GM21390 (cell line): ENCODE measurements around the gene SORBS2.

Source experiments
- ATAC-seq: cut with Tn5 transposase; IDR thresholded peaks from one replicate; pipeline ENCODE4 v1.9.1; 2021; ENCODE audit not compliant: unreplicated experiment

Gene SORBS2

GRCh38 chr4:185740471-185740873, 71.5 kb downstream of the SORBS2 start:
- ATAC-seq, result no peak

DNA sequence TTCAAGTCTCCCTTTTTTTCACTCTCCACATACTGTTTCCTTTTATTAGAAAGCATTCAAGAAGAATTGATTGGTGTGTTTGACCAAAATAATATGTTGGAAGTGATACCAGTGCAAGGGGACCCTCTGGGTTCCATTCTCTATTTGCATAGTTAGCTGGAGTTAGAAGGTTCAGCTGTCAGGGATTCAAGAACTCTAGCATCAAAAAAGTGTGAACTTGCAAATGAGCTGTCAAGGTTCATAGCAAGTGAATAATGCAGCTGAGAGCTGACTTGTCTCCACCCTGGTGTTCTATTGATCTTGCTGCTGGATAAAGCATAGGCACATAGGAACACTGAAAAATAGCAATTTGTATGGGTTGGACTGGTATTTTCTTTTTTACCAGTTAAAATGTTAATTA, 73.2 kb downstream of the SORBS2 start:
- ATAC-seq, result no peak

GRCh38 chr4:185738038-185738552, 73.9 kb downstream of the SORBS2 start:
- no peak for ATAC-seq

- ATAC-seq, result no peak
Observed at GRCh38 chr4:185737489-185738037, 74.4 kb downstream of the SORBS2 start.

DNA sequence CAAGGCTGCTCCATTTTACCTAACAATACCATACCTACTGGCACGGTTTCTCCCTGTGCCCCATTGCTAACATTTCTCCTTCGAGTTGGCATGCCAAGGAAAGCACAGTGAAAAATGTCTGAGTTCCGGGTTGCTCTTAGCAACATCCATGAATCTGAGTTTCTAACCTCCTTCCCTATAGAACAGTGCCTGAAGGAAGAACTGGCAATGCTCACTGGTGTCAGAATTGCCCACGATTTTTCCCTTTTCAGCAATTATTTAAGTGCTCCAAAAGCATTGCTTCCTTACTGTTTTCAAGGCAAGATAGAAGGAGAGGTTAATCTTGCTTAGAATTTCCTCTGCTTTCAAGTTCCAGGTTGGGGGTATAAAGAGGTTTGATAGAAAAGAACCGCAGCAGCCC, 75.1 kb downstream of the SORBS2 start:
- ATAC-seq, result no peak

- ATAC-seq, result no peak
Observed at GRCh38 chr4:185735866-185736400, 76.1 kb downstream of the SORBS2 start.

GRCh38 chr4:185734930-185735329, 77.1 kb downstream of the SORBS2 start:
- ATAC-seq, result no peak

DNA sequence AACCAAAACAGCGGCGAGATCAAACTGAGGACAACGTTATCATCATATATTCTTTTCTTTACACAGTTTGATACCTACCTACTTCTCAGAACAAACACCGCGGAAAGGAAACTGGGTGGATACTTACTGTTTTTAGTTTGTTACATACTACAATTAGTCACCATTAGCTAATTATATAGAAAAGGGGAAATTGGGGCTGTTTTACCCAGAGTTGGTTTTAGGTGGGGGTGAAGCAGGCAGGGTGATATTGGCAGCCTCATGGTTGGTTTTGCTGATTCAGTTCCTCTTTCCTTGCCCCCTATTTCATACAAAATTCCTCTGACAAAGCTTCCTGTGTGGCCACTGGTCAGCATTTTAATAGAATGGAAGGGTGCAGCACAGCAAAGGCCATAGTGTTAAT, 77.8 kb downstream of the SORBS2 start:
- ATAC-seq, result peak; percentile 60

- ATAC-seq, result peak; percentile 70
Observed at GRCh38 chr4:185730849-185731608, 81.0 kb downstream of the SORBS2 start.

DNA sequence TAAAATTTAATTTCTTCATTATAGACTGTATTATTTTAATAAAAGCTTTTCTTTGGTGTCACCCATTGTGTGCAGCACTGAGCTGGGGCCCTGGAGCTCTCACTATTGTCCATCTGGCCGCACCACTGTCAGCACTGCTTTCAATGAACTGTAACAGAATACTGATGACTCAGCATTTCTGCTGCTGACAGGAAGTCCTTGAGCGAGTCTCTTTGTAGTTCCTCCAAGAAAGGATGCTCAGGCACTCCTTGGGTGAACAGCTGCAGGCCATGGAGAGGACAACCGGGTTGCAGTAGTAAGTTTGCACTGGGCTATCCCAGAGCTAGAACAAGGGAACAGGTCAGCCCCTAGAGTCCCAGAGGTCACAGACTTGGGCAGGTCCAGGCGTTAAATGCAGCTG, 81.6 kb downstream of the SORBS2 start:
- peak; percentile 44 for ATAC-seq

DNA sequence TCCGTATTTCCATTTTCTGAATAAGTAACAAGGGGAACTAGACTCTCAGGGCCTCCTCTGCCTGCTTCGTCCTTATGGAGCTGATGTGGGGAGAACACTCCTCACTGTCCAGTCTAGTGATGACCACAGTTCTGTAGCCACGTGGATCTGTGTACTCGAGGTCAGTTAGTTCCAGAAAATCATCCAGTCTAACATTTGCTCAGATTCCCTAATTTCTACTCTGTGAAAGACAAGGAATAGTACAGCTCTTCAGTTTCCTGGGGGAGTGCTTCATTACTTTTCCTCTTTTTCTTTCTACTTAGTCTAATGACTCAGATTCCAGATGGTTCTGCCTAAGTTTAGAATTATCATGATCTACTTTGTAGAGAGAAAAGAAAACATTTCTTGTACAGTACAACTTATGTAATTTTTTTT, 82.6 kb downstream of the SORBS2 start:
- ATAC-seq, result no peak

GRCh38 chr4:185728893-185729292, 83.1 kb downstream of the SORBS2 start:
- ATAC-seq, result no peak

DNA sequence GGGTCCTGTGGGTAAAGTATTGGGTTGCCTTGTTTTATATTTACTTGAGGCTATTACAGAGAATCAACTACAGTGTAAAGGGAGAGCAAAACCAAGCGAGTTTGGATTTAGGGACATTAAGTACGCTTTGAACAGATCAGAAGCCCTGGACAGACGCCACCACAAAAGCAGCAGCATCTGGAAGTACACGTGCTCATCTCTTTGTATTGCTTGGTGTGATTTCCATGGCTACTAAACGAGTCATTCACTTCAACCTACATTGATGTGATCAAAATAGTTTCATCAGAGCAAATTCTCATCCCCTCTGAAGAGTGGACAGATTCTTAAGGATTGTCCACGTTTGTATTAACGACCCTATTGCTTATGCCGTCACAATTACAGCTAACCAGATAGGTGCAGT, 85.1 kb downstream of the SORBS2 start:
- ATAC-seq, result no peak

GRCh38 chr4:185723631-185724260, 88.2 kb downstream of the SORBS2 start:
- ATAC-seq, result no peak

GRCh38 chr4:185722029-185722316, 90.0 kb downstream of the SORBS2 start:
- no peak for ATAC-seq

DNA sequence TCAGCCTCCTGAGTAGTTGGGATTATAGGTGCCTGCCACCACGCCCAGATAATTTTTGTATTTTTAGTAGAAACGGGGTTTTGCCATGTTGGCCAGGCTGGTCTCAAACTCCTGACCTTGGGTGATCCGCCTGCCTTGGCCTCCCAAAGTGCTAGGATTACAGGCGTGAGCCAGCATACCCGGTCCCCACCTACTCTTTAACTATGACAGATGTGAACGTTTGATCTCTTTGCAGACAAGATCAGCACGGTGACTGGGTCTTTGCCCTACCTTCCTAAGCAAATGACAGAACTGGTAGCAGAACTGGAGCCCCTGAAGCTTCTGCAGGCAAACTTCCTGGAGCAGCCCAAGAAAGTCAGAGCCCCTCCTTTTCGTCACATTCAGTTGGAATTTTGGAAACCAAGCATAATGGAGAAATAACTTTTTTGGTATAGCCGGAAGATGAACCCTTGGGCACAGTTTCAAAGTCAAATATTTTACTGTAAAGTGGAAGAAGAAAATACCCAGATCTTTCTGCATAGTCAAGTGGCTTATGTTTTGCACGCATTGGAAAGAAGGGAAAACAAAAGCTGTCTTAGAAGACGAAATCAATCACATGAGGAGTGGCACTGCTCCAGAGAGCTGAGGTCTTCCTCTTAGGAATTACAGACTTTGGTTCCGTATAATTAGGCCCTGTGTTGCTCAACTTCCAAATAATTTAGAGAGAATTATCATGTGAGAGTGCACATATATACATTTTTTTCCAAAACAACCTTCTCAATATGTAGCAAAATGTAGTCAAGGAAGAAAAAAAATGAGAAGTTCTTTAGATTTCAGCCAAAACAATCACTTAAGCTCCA, 90.6 kb downstream of the SORBS2 start:
- no peak for ATAC-seq

GRCh38 chr4:185719500-185719858, 92.5 kb downstream of the SORBS2 start:
- ATAC-seq, result no peak

DNA sequence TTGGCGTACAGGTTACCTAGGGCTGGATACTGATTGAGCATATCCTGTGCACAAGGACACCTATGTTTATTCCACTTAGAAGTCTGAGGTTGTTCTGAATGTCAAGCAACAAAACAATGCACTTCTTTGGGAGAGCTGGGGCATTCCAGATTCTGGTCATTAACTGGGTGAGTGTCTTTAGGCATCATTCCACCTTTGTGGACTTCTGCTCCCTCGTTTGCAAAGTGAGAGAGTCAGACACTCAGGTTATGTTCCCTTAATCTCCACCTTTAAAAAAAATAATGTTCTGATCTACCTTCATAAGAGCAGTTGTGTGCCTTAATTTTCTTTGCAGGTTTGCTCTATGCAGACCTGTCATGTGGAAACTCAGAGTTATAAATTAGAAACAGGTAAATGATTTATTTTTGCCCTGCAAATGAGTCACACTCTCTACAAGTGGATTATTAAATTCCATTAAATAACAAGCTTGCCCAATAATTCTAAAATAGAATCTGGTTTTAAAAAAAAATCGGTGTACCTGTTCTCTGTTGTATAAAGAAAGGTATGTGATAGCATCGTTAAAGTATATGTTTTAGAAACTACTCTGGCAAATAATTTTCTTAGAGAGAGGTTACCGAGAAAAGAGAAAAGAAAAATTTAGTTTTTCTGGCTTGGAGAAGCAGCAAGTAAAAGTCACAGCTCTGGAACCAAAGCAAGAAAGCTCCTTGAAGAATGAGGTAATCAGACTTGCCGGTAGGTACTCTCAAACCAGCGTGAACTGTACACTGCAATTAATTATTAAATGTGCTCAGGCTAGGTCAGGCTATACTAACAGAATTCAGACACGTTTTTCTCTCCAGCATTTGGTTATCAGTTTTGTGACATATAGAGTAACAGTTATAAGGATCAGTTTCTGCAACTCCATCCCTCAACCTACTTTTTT, 93.2 kb downstream of the SORBS2 start:
- no peak for ATAC-seq

DNA sequence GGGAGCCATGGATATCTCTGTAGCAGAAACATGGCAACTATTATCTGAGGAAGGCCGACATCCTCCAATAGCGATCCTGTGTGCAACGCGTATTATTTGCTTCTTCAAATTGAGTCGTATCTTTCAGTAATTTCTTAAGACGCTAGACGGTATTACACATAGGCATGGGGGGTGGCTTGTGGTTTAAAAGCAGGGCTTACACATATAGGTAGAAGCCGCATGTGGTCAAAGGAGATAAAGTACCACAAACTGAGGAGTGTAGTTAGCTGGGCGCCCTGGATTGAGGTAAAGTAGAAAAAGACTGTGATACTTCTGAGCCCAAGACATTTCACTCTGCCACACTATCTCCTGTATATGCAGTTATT, 94.6 kb downstream of the SORBS2 start:
- ATAC-seq, result no peak
